GM21576 (cell line): ENCODE results near the gene PROB1.
"Not testable (repeated sequence)": the region's sequence is repeated elsewhere in the genome, so short reads cannot be mapped to it uniquely, and the experiment has no call there.

Source experiments
- ATAC-seq: cut with Tn5 transposase; IDR thresholded peaks from one replicate; pipeline ENCODE4 v1.9.1; 2021; ENCODE audit warnings: mild to moderate bottlenecking, moderate library complexity; ENCODE audit not compliant: unreplicated experiment

PROB1 gene

GRCh38 chr5:139381837-139382761 is 12.8 kb downstream of the PROB1 start:
- no peak for ATAC-seq

DNA sequence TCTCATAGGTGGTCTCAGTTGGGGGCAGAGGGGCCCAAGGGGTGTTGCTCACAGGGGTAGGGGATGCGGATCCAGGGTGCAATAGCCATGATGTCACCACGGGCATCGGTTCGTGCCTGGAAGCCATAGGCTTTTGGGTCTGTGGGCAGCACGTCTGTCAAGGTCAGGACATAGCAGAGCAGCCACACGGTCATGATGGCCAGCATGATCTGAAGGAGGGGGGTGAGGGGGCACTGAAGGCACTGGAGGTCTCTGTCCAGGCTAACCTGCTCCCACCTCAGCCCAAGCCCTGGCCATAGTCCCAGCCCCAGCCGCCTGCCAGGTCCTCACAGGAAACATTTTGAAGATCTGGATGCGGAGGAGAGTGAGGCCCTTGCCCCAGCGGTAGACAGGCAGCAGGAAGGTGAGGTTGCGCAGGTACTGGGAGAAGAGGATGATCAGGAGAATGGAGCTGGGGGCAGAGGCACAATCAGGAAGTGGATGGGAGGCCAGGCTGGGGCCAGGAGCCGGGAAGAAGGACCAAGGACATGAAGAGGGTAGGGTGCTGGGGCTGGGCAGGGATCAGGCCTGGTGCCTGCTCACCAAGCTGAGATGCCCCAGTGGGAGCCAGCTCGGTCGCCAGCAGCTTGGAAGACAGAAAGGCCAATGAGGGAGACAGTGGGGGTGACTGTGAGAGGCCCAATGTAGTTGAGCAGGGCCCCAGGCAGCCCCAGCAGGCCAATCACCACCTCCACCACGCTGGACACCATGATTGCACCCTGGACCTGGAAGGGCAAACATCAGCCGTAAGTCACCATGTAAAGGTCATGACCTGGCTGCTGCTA is 15.1 kb downstream of the PROB1 start:
- ATAC-seq, result no peak

- no peak for ATAC-seq
Observed at GRCh38 chr5:139378941-139379361, 16.0 kb downstream of the PROB1 start.

- ATAC-seq, result no peak
Observed at GRCh38 chr5:139378101-139378825, 16.6 kb downstream of the PROB1 start.

DNA sequence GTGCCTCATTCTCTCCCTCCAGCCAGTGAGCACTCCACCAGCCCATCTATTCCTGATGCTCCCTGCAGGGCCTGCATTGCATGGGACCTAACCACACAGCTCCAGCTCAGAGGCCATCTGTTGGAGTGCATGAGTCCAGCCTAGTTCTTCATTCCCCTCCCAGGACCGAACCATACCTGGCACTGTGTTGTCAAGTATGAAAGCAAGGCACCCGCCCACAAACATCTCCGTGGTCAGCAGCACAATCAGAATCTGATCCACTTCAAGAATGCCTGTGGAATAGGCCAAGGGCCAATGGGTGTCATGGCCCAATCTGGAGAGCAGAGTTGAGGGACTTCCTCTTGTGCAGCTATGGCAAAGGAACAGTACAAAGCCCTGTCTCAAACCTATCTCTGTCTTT is 17.7 kb downstream of the PROB1 start:
- no peak for ATAC-seq

- ATAC-seq, result no peak
Observed at GRCh38 chr5:139376364-139376763, 18.5 kb downstream of the PROB1 start.

GRCh38 chr5:139374909-139375308 is 20.0 kb downstream of the PROB1 start:
- ATAC-seq, result no peak

GRCh38 chr5:139371482-139372435 is 23.1 kb downstream of the PROB1 start:
- ATAC-seq, result no peak

- ATAC-seq, result no peak
Observed at GRCh38 chr5:139369181-139369580, 25.7 kb downstream of the PROB1 start.

DNA sequence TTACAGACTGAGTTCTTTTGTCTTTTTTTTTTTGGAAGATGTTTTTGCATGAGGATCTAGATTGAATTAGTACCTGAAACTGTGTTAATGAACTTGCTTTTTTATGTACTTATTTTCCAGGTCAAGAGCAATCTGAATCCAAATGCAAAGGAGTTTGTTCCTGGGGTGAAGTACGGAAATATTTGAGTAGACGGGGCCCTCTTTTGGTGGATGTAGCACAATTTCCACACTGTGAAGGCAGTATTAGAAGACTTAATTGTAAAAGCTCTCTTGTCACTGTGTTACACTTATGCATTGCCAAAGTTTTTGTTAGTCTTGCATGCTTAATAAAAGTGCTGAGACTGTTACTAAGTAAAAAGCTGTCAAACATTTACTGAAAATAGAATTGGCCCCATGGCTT is 26.3 kb downstream of the PROB1 start:
- ATAC-seq, result no peak

GRCh38 chr5:139364466-139364865 is 30.4 kb downstream of the PROB1 start:
- ATAC-seq, result no peak

DNA sequence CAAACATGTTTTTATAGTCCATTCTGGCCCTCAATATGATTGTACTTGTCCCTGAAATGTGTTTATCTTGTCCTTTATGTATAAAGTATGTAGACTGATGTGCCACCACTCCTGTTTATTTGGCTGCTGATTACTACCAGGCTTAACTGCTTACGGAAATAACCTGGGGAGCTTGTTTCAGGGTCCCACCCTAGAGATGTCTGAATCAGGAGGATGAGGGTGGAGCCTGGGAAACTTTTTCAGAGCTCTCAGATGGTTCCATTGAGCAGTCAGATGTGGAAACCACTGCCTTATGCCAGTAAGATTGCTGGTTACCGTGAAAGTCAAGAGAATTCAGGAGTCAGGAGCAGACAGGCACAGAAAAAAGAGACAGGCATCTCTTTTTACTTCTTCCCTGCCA is 31.0 kb downstream of the PROB1 start:
- ATAC-seq, result no peak

DNA sequence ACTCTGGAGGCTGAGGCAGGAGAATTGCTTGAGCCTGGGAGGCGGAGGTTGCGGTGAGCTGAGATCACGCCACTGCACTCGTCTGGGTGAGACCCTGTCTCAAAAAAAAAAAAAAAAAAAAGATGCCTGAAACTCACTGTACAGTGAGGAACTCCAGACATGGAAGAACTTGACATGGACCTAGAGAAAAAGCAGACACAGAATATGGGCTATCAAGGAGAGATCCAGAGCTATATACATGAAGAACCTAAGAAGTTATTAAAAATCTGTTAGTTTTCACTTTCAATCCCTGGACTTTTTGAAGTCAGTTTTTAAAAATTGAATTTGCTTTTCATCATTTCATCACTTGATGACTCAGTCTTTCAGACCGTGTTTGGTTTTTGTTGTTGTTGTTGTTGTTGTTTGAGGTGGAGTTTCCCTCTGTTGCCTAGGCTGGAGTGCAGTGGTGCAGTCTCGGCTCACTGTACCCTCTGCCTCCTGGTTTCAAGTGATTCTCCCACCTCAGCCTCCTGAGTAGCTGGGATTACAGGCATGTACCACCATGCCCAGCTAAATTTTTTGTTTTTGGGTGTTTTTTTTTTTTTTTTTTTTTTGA is 33.0 kb downstream of the PROB1 start:
- ATAC-seq, result no peak

DNA sequence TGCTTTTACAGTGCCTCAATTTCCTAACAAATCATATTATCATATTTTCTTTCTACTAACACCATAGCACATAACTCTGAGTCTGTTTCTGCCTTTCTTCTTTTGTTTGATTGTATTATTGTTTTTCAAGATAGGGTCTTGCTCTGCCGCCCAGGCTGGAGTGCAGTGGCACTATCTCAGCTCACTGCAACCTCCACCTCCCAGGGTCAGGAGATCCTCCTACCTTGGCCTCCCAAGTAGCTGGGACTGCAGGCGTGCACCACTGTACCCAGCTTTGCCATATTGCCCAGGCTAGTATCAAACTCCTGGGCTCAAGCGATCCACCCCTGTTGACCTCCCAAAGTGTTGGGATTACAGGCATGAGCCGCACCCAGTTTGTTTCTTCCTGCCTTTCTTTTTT is 34.5 kb downstream of the PROB1 start:
- no peak for ATAC-seq

- ATAC-seq, result no peak
Observed at GRCh38 chr5:139358064-139358463, 36.8 kb downstream of the PROB1 start.

DNA sequence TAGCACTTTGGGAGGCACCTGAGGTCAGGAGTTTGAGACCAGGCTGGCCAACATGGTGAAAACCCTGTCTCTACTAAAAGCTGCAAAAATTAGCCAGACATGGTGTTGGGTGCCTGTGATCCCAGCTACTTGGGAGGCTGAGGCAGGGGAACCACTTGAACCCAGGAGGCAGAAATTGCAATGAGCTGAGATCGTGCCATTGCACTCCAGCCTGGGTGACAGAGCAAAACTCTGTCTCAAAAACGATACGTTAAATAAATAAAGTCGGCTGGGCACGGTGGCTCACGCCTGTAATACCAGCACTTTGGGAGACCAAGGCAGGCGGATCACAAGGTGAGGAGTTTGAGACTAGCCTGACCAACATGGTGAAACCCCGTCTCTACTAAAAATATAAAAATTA is 39.0 kb downstream of the PROB1 start:
- not testable (repeated sequence) for ATAC-seq

- ATAC-seq, result no peak
Observed at GRCh38 chr5:139354186-139354585, 40.7 kb downstream of the PROB1 start.

DNA sequence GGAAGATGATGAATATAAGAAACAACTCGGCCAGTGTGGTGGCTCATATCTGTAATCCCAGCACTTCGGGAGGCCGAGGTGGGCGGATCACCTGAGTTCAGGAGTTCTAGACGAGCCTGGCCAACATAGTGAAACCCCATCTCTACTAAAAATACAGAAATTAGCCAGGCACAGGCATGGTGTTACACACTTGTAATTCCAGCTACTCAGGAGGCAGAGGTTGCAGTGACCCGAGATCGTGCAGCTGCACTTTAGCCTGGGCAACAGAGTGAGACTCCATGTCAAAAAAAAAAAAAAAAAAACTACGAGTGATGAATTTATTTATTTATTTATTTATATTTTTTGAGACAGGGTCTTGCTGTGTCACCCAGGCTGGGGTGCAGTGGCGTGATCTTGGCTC is 47.0 kb downstream of the PROB1 start:
- ATAC-seq, result not testable (repeated sequence)

DNA sequence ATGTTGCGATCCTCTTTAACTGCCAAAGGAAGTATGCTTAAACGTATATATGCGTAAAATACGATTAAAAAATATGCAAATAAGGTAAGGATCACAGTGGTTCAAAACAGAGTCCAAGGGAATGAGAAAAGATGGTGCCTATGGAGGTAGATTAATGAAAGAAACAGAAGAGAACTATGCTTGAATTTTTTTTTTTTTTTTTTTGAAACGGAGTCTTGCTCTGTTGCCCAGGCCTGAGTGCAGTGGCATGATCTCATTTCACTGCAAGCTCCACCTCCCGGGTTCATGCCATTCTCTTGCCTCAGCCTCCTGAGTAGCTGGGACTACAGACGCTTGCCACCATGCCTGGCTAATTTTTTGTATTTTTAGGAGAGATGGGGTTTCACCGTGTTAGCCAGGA is 49.5 kb downstream of the PROB1 start:
- ATAC-seq, result not testable (repeated sequence)

- no peak for ATAC-seq
Observed at GRCh38 chr5:139344177-139344576, 50.7 kb downstream of the PROB1 start.
